C4-2B (cell line): ENCODE results near the gene PGM2.

Source experiments
- ZFX ChIP-seq: fragments of 450-650 bp; IDR thresholded peaks from 2 replicates; pipeline ENCODE4 v1.6.1; 2017
- TF ChIP-seq, protein P1 (sequence below): fragments of 450-650 bp; conservative IDR thresholded peaks from 2 replicates; pipeline ENCODE4 v1.5.1; 2017; ENCODE audit warnings: mild to moderate bottlenecking

DNA sequence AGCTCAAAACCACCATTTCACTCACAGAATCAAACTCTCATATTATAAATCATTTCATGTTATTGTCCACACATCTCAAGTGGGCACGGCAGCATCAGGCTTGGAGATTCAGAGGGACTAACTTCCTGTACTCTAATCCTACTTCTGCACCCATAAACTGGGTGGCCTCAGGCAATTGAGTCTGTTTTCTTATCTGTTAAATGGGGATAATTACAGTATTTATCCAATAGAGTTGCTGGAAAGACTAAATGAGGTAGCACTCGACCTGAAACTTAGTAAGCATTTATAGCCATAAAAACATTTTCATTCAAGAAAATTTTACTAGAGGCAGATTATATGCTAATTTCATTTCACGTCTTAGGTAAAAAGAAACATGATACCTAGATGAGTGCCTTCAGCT is 77.4 kb downstream of the PGM2 start:
- TF ChIP-seq, protein P1, sequence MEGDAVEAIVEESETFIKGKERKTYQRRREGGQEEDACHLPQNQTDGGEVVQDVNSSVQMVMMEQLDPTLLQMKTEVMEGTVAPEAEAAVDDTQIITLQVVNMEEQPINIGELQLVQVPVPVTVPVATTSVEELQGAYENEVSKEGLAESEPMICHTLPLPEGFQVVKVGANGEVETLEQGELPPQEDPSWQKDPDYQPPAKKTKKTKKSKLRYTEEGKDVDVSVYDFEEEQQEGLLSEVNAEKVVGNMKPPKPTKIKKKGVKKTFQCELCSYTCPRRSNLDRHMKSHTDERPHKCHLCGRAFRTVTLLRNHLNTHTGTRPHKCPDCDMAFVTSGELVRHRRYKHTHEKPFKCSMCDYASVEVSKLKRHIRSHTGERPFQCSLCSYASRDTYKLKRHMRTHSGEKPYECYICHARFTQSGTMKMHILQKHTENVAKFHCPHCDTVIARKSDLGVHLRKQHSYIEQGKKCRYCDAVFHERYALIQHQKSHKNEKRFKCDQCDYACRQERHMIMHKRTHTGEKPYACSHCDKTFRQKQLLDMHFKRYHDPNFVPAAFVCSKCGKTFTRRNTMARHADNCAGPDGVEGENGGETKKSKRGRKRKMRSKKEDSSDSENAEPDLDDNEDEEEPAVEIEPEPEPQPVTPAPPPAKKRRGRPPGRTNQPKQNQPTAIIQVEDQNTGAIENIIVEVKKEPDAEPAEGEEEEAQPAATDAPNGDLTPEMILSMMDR, result no peak
- TF ChIP-seq ZFX, result no peak
